ENCODE results near the gene ART1. TPM values are rescaled to one million over a fixed set of nuclear protein-coding genes. Genes with fewer than 3 reads are reported as not detected.

Gene ART1
- total RNA-seq, 3 donors from 2014 or later: 1.8 TPM; not detected in 2

GRCh38 chr11:3671334-3672254 lies 26.7 kb downstream of the ART1 start, which contains the start of gene CHRNA10:
CHRNA10 (minus strand) TSS chr11:3671384; CDS start chr11:3671312, 72 bp downstream.
- DNase-seq: no peak

DNA sequence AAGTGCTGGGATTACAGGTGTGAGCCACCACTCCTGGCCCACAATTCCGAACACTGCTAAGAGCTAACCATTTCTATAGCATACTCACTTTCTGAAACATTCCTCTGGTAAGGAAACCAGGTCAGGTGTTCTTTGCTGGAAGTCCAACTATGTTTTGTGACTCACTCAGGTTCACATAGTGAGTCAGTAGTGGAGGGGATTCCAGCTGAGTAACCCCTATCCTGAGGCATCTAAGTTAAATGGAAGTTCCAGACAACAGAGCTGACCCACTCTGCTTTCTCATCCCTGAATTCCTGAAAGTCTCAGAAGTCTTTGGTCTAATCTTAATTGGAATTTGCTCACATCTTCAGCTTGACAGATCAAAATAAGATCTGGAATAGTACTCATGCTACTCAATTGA lies 29.3 kb downstream of the ART1 start:
- ATAC-seq (no peak), DNase-seq (no peak)
- no peak for TF ChIP-seq CTCF (IDR thresholded peaks at IDR 0.05)
- no peak overlapping the region for H3K4me3 ChIP-seq
- no peaks in the 10 kb centered on the region for H3K4me1 ChIP-seq (ENCODE audit: low read depth)
- H3K36me3 ChIP-seq (ENCODE audit: low read depth): peaks cover 7% of the 10 kb centered on the region
- H3K9me3 ChIP-seq: no peaks in the 10 kb centered on the region
- intact Hi-C loops (cut with DNase I, micrococcal nuclease): no loop called here

More at GRCh38 chr11:3671334-3672254, 26.7 kb downstream of the ART1 start, which contains the start of gene CHRNA10:
- H3K4me3 ChIP-seq: no peak within 1 kb of the TSS
- no peaks in the 10 kb centered on the region for H3K9me3 ChIP-seq
- TF ChIP-seq CTCF (IDR thresholded peaks at IDR 0.05): no peak
- ATAC-seq: no peak
- peaks cover 7% of the 10 kb centered on the region for H3K36me3 ChIP-seq (ENCODE audit: low read depth)
- intact Hi-C loops (cut with DNase I, micrococcal nuclease): no loop called here
- H3K4me1 ChIP-seq (ENCODE audit: low read depth): no peaks in the 10 kb centered on the region

DNA sequence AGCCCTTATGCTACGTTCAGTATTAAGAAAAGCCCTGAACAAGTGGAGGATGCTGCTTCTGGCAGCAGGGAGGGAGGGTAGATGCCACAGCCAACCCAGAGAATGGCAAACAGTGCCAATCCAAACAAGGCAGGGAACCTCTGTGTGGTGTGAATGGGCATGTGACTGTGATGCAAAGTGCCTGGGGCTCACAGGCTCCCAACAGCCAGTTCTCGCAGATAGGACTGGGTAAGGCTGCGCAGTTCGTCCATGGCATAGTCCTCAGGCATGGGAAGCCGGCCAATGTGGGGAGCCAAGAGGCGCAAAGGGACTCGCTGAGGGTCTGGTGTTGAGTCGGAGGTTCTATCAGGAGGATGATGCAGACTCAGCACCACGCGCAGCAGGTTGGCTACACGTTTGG lies 31.0 kb downstream of the ART1 start:
- ATAC-seq (no peak), DNase-seq (no peak)
- Histone ChIP-seq H3K9me3 (no peaks in the 10 kb centered on the region), H3K4me1 (ENCODE audit: low read depth) (no peaks in the 10 kb centered on the region), H3K4me3 (no peak overlapping the region), H3K36me3 (ENCODE audit: low read depth) (peaks cover 7% of the 10 kb centered on the region)
- no peak for TF ChIP-seq CTCF (IDR thresholded peaks at IDR 0.05)
- intact Hi-C loops (cut with DNase I, micrococcal nuclease): no loop called here

DNA sequence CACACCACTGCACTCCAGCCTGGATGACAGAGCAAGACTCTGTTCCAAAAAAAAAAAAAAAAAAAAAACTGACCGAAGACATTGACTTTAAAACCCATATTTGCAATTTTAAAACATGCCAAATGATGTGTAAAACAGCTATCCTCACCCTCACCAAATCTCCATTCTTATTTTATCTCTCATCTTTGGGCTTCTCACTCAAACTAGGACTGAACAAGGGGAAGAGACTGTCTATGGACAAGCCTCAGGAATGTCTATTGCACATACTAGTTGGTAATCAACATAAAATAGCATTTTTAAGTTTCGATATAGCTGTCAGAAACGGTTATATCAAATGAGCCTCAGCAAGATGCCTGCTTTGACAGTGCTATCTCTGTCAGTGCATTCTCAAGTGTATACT lies 34.1 kb downstream of the ART1 start:
- H3K36me3 ChIP-seq (ENCODE audit: low read depth): peaks cover 15% of the 10 kb centered on the region
- intact Hi-C loops (cut with DNase I, micrococcal nuclease): no loop called here
- H3K9me3 ChIP-seq: no peaks in the 10 kb centered on the region
- no peak overlapping the region for H3K4me3 ChIP-seq
- H3K4me1 ChIP-seq (ENCODE audit: low read depth): no peaks in the 10 kb centered on the region
- TF ChIP-seq CTCF (IDR thresholded peaks at IDR 0.05): no peak
- no peak for DNase-seq
- no peak for ATAC-seq

- no peak for ATAC-seq
- peaks cover 12% of the 10 kb centered on the region for H3K36me3 ChIP-seq (ENCODE audit: low read depth)
- TF ChIP-seq CTCF (IDR thresholded peaks at IDR 0.05): no peak
Measured at GRCh38 chr11:3683039-3683438, 38.1 kb downstream of the ART1 start.

More at GRCh38 chr11:3683039-3683438, 38.1 kb downstream of the ART1 start:
- DNase-seq: no peak
- no peak overlapping the region for H3K4me3 ChIP-seq
- H3K4me1 ChIP-seq (ENCODE audit: low read depth): no peaks in the 10 kb centered on the region
- no peaks in the 10 kb centered on the region for H3K9me3 ChIP-seq
- intact Hi-C loops (cut with DNase I, micrococcal nuclease): no loop called here

Data from mucosa of descending colon (tissue), 3 donors.